ENCODE results near the gene DOCK3. TPM values are rescaled to one million over a fixed set of nuclear protein-coding genes. Genes with fewer than 3 reads are reported as not detected.
"Not testable (repeated sequence)": the region's sequence is repeated elsewhere in the genome, so short reads cannot be mapped to it uniquely, and the experiment has no call there.

The DOCK3 gene
- polyA plus RNA-seq, 4 donors, result 1.1 to 1.6 (median 1.4) TPM

- DNase-seq (ENCODE audit: low read depth in 4 of 4, low spot score in 3 of 4), result no peak
These were observed 275.9 kb downstream of the DOCK3 start for GRCh38 chr3:50950591-50950990.

DNA sequence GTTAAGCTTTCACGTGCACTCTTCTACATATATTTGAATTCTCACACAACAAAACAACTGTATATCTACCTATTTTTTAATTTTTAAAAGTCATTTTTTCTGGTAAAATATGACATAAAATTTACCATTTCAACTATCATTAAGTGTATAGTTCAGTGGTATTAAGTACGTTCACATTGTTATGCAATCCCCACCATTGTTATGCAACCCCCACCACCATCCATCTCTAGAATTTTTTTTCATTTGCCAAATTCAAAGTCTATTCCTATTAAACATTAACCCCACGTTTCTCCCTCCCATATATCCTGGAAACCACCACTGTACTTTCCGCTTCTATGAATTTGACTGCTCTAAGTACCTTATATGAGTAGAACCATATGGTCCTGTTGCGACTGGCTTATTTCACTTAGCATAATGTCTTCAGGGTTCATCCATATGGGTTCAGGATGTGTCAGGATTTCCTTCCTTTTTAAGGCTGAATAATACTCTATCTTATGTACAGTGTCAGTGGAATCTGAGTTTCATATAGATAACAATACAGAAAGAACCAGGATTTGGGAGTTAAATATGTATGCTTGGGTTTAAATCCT lies 279.2 kb downstream of the DOCK3 start:
- DNase-seq (ENCODE audit: low read depth in 4 of 4, low spot score in 3 of 4), result no peak

GRCh38 chr3:50961386-50961785 lies 286.7 kb downstream of the DOCK3 start:
- no peak for DNase-seq (ENCODE audit: low read depth in 4 of 4, low spot score in 3 of 4)

DNA sequence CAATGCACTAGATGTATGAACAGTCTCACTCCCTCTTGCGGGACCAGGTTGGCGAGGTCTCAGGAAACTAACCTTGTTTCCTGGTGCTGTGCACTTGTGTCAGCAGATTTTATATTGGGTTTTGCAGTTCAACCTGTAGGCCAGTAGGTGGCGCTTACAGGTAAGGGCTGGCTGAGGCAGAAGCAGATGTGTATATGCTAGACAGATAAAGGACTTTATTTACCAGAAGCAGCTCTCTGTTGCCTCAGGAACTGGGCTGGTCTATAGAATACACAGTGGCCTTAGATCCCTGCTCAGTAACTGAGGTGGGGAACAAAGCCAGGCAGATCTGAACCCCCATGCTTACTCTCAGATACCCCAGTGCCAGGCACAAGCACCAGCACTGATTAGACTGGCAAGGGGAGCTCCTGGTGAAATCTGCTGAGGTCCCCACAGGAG lies 296.8 kb downstream of the DOCK3 start:
- DNase-seq (ENCODE audit: low read depth in 4 of 4, low spot score in 3 of 4), result peak in 1 of 4 donors; percentile 5

- DNase-seq (ENCODE audit: low read depth in 4 of 4, low spot score in 3 of 4), result no peak
These were observed 297.3 kb downstream of the DOCK3 start for GRCh38 chr3:50972029-50972428.

- not testable (repeated sequence) for DNase-seq (ENCODE audit: low read depth in 4 of 4, low spot score in 3 of 4)
These were observed 303.9 kb downstream of the DOCK3 start for GRCh38 chr3:50978586-50978985.

- no peak for DNase-seq (ENCODE audit: low read depth in 4 of 4, low spot score in 3 of 4)
These were observed 304.4 kb downstream of the DOCK3 start for GRCh38 chr3:50978991-50979667.

- no peak for DNase-seq (ENCODE audit: low read depth in 4 of 4, low spot score in 3 of 4)
These were observed 308.0 kb downstream of the DOCK3 start for GRCh38 chr3:50982540-50983325.

- no peak for DNase-seq (ENCODE audit: low read depth in 4 of 4, low spot score in 3 of 4)
These were observed 309.2 kb downstream of the DOCK3 start for GRCh38 chr3:50983887-50984286.

- DNase-seq (ENCODE audit: low read depth in 4 of 4, low spot score in 3 of 4), result no peak
These were observed 311.2 kb downstream of the DOCK3 start for GRCh38 chr3:50985893-50986292.

DNA sequence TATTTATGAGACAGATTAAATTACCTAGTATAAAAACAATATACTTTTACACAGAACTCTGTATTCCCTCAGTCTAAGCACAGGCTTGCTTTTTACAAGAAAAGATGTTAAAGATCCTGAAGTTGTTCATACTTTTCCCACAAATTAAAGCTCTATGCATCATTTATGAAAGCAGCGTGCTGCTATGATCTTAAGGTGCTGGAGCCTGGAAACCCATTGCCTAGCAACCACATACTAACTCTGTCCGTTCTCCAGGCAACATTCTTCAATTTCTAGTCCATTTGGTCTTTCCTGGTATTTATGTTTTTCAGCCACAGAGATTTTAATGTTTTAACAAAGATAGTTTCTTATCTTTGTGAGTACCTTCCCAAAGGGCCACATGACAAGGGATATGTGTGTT lies 312.0 kb downstream of the DOCK3 start:
- no peak for DNase-seq (ENCODE audit: low read depth in 4 of 4, low spot score in 3 of 4)

GRCh38 chr3:50994537-50994936 lies 319.8 kb downstream of the DOCK3 start:
- no peak for DNase-seq (ENCODE audit: low read depth in 4 of 4, low spot score in 3 of 4)

GRCh38 chr3:50995085-50995824 lies 320.5 kb downstream of the DOCK3 start:
- DNase-seq (ENCODE audit: low read depth in 4 of 4, low spot score in 3 of 4), result no peak

DNA sequence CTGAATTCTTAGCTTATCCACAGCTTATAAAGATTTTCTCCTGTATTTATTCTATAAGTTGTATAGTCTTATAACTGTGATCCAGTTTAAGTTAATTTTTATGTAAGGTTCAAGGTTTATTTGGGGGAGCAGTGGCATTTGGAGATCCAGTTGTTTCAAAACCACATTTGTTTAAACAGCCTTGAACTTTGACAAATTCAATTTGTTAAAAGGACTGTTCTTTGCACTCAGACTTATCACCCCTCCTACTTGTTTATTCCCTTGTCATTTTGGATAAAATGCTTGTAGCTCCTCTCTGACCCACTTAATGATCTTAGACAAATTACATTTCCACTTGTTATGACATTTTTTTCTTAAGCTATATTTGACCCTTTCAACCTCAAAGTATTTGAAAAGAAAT lies 327.8 kb downstream of the DOCK3 start:
- no peak for DNase-seq (ENCODE audit: low read depth in 4 of 4, low spot score in 3 of 4)

- DNase-seq (ENCODE audit: low read depth in 4 of 4, low spot score in 3 of 4), result no peak
These were observed 329.5 kb downstream of the DOCK3 start for GRCh38 chr3:51004235-51004634.

- DNase-seq (ENCODE audit: low read depth in 4 of 4, low spot score in 3 of 4), result no peak
These were observed 349.4 kb downstream of the DOCK3 start for GRCh38 chr3:51024121-51024520.

GRCh38 chr3:51024765-51025632 lies 350.3 kb downstream of the DOCK3 start:
- DNase-seq (ENCODE audit: low read depth in 4 of 4, low spot score in 3 of 4), result peak in 3 of 4 donors; percentile 13 to 51 (median 22)

DNA sequence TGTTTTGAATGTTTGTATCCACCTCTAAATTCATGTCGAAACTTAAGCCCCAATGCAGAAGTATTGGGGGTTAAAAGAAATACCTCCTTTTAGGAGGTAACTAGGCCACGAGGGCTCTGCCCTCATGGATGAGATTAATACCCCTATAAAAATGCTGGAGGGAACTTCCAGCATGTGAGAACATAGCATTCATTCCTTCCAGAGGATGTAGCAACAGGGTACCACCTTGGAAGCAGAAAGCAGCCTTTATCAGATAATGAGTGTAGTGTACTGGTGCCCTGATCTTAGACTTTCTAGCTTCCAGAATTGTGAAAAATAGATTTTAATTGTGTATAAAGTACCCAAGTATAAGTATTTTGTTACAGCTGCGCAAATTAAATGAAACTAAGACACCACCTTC lies 356.9 kb downstream of the DOCK3 start:
- DNase-seq (ENCODE audit: low read depth in 4 of 4, low spot score in 3 of 4), result no peak

DNA sequence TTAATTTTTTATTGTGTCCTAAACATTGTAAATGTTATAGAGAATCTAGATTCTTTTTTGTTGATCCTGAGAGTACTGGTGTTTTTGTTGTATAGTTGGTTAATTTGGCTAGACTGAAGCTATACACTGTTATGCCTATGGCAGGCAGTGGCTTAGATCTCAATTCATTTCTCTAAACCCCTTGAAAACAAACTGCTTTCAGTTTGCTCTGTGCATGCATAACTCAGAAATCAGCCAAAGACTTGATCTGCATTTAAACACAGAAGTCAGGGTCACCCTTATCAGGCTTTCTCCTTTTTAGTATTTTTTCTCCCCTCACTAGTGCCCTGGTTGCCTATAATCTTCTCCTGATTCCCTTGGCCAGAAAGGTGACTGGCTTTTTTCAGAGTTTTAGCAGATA lies 360.9 kb downstream of the DOCK3 start:
- no peak for DNase-seq (ENCODE audit: low read depth in 4 of 4, low spot score in 3 of 4)

- no peak for DNase-seq (ENCODE audit: low read depth in 4 of 4, low spot score in 3 of 4)
These were observed 370.3 kb downstream of the DOCK3 start for GRCh38 chr3:51044982-51045381.
